Adrenal gland (tissue), 12 donors: ENCODE data around the gene ADAM33. TPM values are rescaled to one million over a fixed set of nuclear protein-coding genes. Genes with fewer than 3 reads are reported as not detected.

Source experiments
- DNase-seq, 7 donors: peaks; one replicate each; pipeline ENCODE4 v3.0.0-alpha.2; 2019 to 2020
- H3K27ac ChIP-seq, 5 donors: fragments of 200-600 bp; sonication (generic) in 4 of 5; 1 replicate in 3 of 5; 2 replicates in 2 of 5; pipeline versions ENCODE4 v1.5.1 to v1.8.0; 2016 to 2020; ENCODE audit warnings: mild to moderate bottlenecking in 1 of 5
- H3K27me3 ChIP-seq: fragments of 200-600 bp; 2 replicates; pipeline ENCODE4 v1.8.0; 2021
- H3K36me3 ChIP-seq, 2 donors: fragments of 200-600 bp; replicated peaks in 1 of 2; 1 replicate in 1 of 2; 2 replicates in 1 of 2; pipeline versions ENCODE4 v1.5.1 to v1.8.0; 2018 to 2022
- H3K4me1 ChIP-seq, 2 donors: fragments of 200-600 bp; replicated peaks in 1 of 2; 1 replicate in 1 of 2; 2 replicates in 1 of 2; pipeline versions ENCODE4 v1.5.1 to v1.8.0; 2018 to 2021
- H3K4me3 ChIP-seq, 4 donors: fragments of 200-600 bp; sonication (generic) in 3 of 4; one replicate each; pipeline ENCODE4 v1.5.1; 2016 to 2018
- H3K9me3 ChIP-seq, 3 donors: fragments of 200-600 bp; sonication (generic) in 1 of 3; replicated peaks in 1 of 3; 1 replicate in 2 of 3; 2 replicates in 1 of 3; pipeline versions ENCODE4 v1.5.1 to v1.8.0; 2016 to 2021
- CTCF ChIP-seq, 6 experiments: fragments of 450-650 bp in 4 of 6; fragments of 200-600 bp in 2 of 6; sonication (generic) in 1 of 6; IDR thresholded peaks; 1 replicate in 5 of 6; 2 replicates in 1 of 6; pipeline versions ENCODE4 v1.5.1 to v1.8.0; 2016 to 2021; ENCODE audit warnings: antibody characterized with exemption in 6 of 6, mild to moderate bottlenecking in 2 of 6, moderate library complexity in 1 of 6
- POLR2A ChIP-seq, 2 donors: fragments of 450-650 bp; IDR thresholded peaks; one replicate each; pipeline ENCODE4 v1.6.1; 2017; ENCODE audit warnings: antibody characterized with exemption in 2 of 2, mild to moderate bottlenecking in 2 of 2, moderate library complexity in 1 of 2
- WGBS, 4 donors: extraction: QIAGEN DNeasy Blood & Tissue Kit in 2 of 4; methylation state at CpG; one replicate each; pipeline versions ENCODE4 v1.1.5 to v1.1.7; 2013 to 2017; 5-methylcytosine and 5-hydroxymethylcytosine counted together
- intact Hi-C, 2 donors: fragments of 100-400 bp; cut with DNase I; formaldehyde crosslinking; loops; one replicate each; pipeline versions ENCODE4 v1.14.1 to v1.15.0; 2022 to 2023
- polyA plus RNA-seq, 3 donors: library from polyadenylated mRNA; stranded (reverse); fragments of 200-250 nt in 2 of 3; fragments of 350-450 nt in 1 of 3; fragmentation: Illumina TruSeq in 1 of 3; extraction: RNeasy Lipid Tissue Mini Kit (QIAGEN cat#74804) in 1 of 3; gene quantifications; one replicate each; pipeline ENCODE4 v1.2.3, GENCODE V29; 2013 to 2014
- total RNA-seq, 9 donors: library from RNA; depleted of rRNA in 4 of 9; stranded (reverse); fragments of >200 nt in 4 of 9; fragments of 120-200 nt in 1 of 9; fragmentation: NEBNext Ultra II Directional in 1 of 9; extraction: Animal tissue kit (Norgen Biotek cat#: 25700) in 1 of 9; gene quantifications; one replicate each; pipeline versions ENCODE4 v1.1.0 to v1.2.4, GENCODE V29; 2013 to 2023
- donor health status: healthy with polysubstance abuse.
- donor health status: Bipolar disorder and iron deficiency.
- donor health status: DM: yes; HTN: yes; CAD: no.
- donor health status: DM: no; HTN: no; CAD: no.
- donor health status: DM: no; HTN: no; CAD: no.
- donor health status: DM: yes; HTN: yes; CAD: no.

The ADAM33 gene
- total and polyA plus RNA-seq, 12 donors, result 0.42 to 65.0 (median 2.0) TPM

- WGBS, 4 donors, result 91 to 96% (median 95%) methylated on average over 15 to 16 of the region's 16 CpGs
- H3K4me3 ChIP-seq, result no peak overlapping the region
- H3K36me3 ChIP-seq, result no peaks in the 10 kb centered on the region
- H3K9me3 ChIP-seq, result no peaks in the 10 kb centered on the region
- H3K4me1 ChIP-seq, result no peaks in the 10 kb centered on the region
- TF ChIP-seq CTCF (IDR thresholded peaks at IDR 0.05) (no peak), POLR2A (IDR thresholded peaks at IDR 0.05) (no peak)
- intact Hi-C loops, result no loop called here
- H3K27me3 ChIP-seq, result no peaks in the 10 kb centered on the region
- DNase-seq, result no peak
- no peak overlapping the region for H3K27ac ChIP-seq
Measured at GRCh38 chr20:3691306-3691705, 9.5 kb upstream of the ADAM33 start.

- H3K4me1 ChIP-seq, result no peaks in the 10 kb centered on the region
- 93 to 98% (median 95%) methylated on average over 2 to 3 of the region's 3 CpGs for WGBS, 4 donors
- H3K36me3 ChIP-seq, result no peaks in the 10 kb centered on the region
- TF ChIP-seq CTCF (IDR thresholded peaks at IDR 0.05) (no peak), POLR2A (IDR thresholded peaks at IDR 0.05) (no peak)
- no peak for DNase-seq
- no peaks in the 10 kb centered on the region for H3K9me3 ChIP-seq
- no peak overlapping the region for H3K27ac ChIP-seq
- intact Hi-C loops, result no loop called here
- H3K4me3 ChIP-seq, result no peak overlapping the region
- no peaks in the 10 kb centered on the region for H3K27me3 ChIP-seq
Measured at GRCh38 chr20:3690413-3690812, 8.6 kb upstream of the ADAM33 start.

- intact Hi-C loops, result no loop called here
- Histone ChIP-seq H3K9me3 (no peaks in the 10 kb centered on the region), H3K27ac (no peak overlapping the region), H3K4me3 (no peak overlapping the region), H3K36me3 (no peaks in the 10 kb centered on the region), H3K4me1 (no peaks in the 10 kb centered on the region), H3K27me3 (no peaks in the 10 kb centered on the region)
- no peak for DNase-seq
- no peak for TF ChIP-seq POLR2A (IDR thresholded peaks at IDR 0.05)
- no peak for TF ChIP-seq CTCF (IDR thresholded peaks at IDR 0.05)
- 87 to 95% (median 92%) methylated on average over 7 to 11 of the region's 11 CpGs for WGBS, 4 donors
Measured at GRCh38 chr20:3689978-3690377, 8.2 kb upstream of the ADAM33 start.

- Histone ChIP-seq H3K4me3 (no peak overlapping the region), H3K27me3 (no peaks in the 10 kb centered on the region), H3K36me3 (no peaks in the 10 kb centered on the region), H3K4me1 (no peaks in the 10 kb centered on the region), H3K27ac (peak overlapping the region in 1 of 5 donors; percentile 73), H3K9me3 (no peaks in the 10 kb centered on the region)
- peak in 1 of 7 donors; percentile 42 for DNase-seq
- 63 to 75% (median 69%) methylated on average over 2 of the region's 2 CpGs for WGBS, 4 donors
- intact Hi-C loops, result no loop called here
- TF ChIP-seq POLR2A (IDR thresholded peaks at IDR 0.05) (no peak), CTCF (IDR thresholded peaks at IDR 0.05) (no peak)
Measured at GRCh38 chr20:3687655-3688054, 5.8 kb upstream of the ADAM33 start.
